ENCODE data around the gene ABCF3. TPM values are rescaled to one million over a fixed set of nuclear protein-coding genes. Genes with fewer than 3 reads are reported as not detected.
A peak's percentile ranks its signal among the peaks of the same experiment; 100 is the strongest.

The ABCF3 gene
- total RNA-seq, 4 donors from 2014 or later: 51.1 to 83.4 (median 72.6) TPM

DNA sequence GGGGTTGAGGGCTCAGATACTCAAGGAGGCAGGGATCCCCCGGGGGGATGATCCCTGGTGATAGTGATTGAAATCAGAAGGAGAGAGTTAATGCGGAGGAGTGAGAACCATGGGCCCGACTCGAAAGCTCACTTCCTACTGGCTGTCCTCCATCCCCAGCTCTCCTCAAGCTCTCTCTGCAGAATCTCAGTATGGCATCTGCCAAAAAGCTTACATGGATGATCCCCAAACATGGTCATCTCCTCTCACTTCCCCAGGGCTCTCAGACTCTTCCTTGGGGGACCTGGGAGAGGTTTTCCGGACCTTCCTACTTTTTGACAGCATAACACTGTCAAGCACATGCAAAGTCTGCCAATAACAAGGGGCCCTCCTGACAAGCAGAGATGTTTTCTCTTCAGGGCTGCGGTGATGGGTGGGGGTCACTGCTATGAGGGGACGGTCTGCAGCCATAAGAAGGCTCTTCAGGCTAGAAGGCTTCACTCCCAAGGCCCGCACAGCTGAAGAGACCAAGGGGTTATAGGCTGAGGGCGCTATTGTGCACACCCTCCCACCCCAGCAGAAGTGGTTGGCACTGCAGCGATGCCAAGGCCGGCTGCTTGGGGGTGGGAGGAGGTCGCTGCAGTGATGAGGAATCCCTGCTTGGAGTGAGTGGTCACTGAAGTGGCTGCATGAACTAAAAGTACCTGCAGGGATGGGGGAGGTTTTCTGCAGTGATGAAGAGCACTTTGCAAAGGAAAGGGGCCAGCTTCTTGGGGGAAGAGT lies 42.6 kb downstream of the ABCF3 start:
- no peak overlapping the region for H3K27ac ChIP-seq
- intact Hi-C loops (cut with DNase I): no loop called here
- H3K27me3 ChIP-seq: peaks cover 6% of the 10 kb centered on the region
- no peaks in the 10 kb centered on the region for H3K36me3 ChIP-seq
- no peaks in the 10 kb centered on the region for H3K9me3 ChIP-seq
- TF ChIP-seq, protein P1, sequence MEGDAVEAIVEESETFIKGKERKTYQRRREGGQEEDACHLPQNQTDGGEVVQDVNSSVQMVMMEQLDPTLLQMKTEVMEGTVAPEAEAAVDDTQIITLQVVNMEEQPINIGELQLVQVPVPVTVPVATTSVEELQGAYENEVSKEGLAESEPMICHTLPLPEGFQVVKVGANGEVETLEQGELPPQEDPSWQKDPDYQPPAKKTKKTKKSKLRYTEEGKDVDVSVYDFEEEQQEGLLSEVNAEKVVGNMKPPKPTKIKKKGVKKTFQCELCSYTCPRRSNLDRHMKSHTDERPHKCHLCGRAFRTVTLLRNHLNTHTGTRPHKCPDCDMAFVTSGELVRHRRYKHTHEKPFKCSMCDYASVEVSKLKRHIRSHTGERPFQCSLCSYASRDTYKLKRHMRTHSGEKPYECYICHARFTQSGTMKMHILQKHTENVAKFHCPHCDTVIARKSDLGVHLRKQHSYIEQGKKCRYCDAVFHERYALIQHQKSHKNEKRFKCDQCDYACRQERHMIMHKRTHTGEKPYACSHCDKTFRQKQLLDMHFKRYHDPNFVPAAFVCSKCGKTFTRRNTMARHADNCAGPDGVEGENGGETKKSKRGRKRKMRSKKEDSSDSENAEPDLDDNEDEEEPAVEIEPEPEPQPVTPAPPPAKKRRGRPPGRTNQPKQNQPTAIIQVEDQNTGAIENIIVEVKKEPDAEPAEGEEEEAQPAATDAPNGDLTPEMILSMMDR (IDR thresholded peaks at IDR 0.05): no peak
- no peak for TF ChIP-seq POLR2A (IDR thresholded peaks at IDR 0.05)
- peaks cover 9 to 24% of the 10 kb centered on the region in 2 donors for H3K4me1 ChIP-seq
- no peak overlapping the region for H3K4me3 ChIP-seq (replicated peaks in 1 of 3)
- 36 to 50% methylated on average over 12 of the region's 12 CpGs for WGBS, 2 donors
- DNase-seq: peak; percentile 41 to 53

DNA sequence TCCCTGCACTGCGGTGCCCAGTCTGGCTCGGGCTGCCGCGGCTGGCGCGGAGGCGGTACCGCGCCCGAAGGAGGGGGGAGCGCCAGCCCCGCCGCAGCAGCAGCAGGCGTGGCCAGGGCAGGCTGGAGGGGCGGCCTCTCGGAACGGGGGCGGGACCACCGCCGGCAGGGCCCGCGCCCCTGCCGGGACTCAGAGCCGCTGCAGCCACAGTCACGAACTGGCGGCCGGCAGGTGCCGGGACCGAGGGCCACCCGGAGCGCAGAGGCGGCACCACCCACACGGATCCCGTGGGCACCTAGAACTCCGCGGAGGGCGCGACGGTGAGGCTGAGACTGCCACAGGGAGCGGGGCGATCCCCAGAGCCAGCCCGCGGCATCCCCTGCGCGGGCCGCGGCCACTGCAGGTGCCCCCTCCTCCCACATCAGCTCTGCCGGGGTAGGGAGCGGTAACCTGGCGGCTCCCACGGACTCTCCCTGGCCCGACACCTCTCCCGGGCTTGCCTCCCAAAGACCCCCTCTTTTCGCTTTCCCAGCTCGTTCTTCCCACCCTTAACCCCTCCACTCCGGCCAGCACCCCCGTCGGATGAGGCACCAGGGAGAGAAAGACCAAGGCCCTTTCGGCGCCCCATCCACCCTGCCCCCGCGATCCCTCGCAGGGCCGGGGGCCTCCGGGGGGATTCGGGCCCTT lies 43.5 kb downstream of the ABCF3 start, which contains the start of gene VWA5B2:
Gene VWA5B2, plus strand, starts transcription at position 192 of the 687 bp plus-strand sequence. CDS start 944 bp downstream, outside the sequence.
- peaks cover 9 to 29% of the 10 kb centered on the region in 2 donors for H3K4me1 ChIP-seq
- peak; percentile 76 for DNase-seq
- peaks cover 6% of the 10 kb centered on the region for H3K27me3 ChIP-seq
- H3K27ac ChIP-seq: no peak within 1 kb of the TSS
- peak in 1 of 2 donors; percentile 52 for TF ChIP-seq POLR2A (IDR thresholded peaks at IDR 0.05)
- TF ChIP-seq, protein P1 (IDR thresholded peaks at IDR 0.05): peak in 4 of 6 experiments; percentile 21 to 60 (median 52)
- peak within 1 kb of the TSS in 2 of 3 donors; percentile 30 to 39 for H3K4me3 ChIP-seq (replicated peaks in 1 of 3)
- H3K36me3 ChIP-seq: no peaks in the 10 kb centered on the region
- H3K9me3 ChIP-seq: no peaks in the 10 kb centered on the region
- intact Hi-C loops (cut with DNase I): loop anchor here (10.0 kb wide), 1 partner anchor 55 kb away; no protein-coding TSS in a partner anchor
- 1 to 2% methylated on average over 19 to 20 of the region's 66 CpGs for WGBS, 2 donors

DNA sequence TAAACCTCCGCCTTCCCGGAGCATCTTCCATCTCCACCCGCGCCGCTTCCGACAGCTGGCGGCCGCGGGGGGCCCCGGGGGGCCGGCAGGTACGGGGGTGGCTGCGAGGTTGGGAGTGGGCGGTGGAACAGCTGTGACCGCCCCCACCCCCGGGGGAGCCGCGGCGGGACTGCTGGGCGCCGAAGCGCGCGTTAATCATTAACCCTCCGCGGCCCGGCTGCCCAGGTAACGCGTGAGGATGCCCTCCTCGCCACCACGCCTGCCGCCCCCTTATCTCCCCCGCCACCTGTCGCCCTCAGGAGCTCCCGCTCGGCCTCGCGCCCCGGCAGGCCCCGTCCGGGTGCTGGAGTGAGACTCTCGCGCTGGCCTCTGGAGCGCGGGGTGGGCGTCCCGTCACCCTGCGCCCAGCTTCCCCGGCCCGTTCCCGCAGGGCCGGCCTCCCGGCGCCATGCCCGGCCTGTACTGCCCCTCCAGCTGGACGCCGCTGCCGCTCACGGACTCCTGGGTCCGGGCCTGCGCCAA lies 44.1 kb downstream of the ABCF3 start:
- Histone ChIP-seq H3K27me3 (peaks cover 6% of the 10 kb centered on the region), H3K36me3 (no peaks in the 10 kb centered on the region), H3K4me1 (peaks cover 9 to 31% of the 10 kb centered on the region in 2 donors), H3K4me3 (replicated peaks in 1 of 3) (peak overlapping the region in 1 of 3 donors; percentile 30), H3K9me3 (no peaks in the 10 kb centered on the region), H3K27ac (no peak overlapping the region)
- no peak for DNase-seq
- intact Hi-C loops (cut with DNase I): loop anchor here (10.0 kb wide), 1 partner anchor 55 kb away; no protein-coding TSS in a partner anchor
- WGBS, 2 donors: 0 to 2% methylated on average over 1 to 16 of the region's 61 CpGs
- TF ChIP-seq, protein P1 (IDR thresholded peaks at IDR 0.05): no peak
- no peak for TF ChIP-seq POLR2A (IDR thresholded peaks at IDR 0.05)

DNA sequence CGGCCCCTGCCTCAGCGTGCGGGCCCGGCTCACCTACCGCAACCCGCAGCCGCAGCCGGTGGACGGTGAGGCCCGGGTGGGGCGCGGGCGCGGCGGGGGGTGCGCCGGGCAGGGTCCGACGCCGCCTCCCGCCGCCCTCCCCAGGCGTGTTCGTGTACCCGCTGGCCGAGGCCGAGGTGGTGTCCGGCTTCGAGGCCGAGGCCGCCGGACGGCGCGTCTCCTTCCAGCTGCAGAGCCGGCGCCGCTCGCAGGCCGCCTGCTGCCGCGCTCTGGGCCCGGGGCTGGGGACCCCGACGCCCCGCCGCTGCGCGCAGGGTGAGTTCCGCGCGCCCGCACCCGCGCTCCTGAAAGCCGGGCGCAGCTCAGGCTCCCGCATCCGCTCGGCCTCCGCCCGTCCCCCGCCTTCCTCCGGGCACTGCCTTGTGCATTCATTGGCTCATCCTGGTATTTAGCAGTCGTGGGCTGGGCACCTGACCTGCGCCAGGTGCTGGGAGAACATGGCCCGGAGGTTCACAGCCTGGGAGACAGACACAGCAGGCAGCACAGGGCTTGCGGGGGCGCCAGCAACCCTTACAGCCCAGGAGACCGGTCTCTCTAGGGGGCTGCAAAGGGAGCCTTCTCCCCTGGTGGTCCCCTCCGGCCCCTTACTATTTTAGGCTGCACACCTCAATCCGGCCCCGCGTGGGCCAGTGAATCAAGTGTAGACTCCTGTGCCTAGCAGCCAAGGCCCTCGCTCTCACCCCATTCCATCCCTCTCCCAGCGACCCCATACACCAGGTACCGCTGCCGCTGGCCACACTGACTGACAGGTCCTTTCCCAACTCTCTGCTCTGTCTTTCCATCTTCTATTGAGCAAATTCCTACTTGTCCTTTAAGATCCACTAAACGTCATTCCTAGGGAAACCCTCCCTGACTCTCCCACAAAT lies 44.9 kb downstream of the ABCF3 start:
- no peak for TF ChIP-seq POLR2A (IDR thresholded peaks at IDR 0.05)
- TF ChIP-seq, protein P1 (IDR thresholded peaks at IDR 0.05): no peak
- H3K9me3 ChIP-seq: no peaks in the 10 kb centered on the region
- intact Hi-C loops (cut with DNase I): loop anchor here (10.0 kb wide), 1 partner anchor 54 kb away; no protein-coding TSS in a partner anchor
- peaks cover 6% of the 10 kb centered on the region for H3K27me3 ChIP-seq
- no peak overlapping the region for H3K27ac ChIP-seq
- peak; percentile 41 to 46 for DNase-seq
- H3K4me3 ChIP-seq (replicated peaks in 1 of 3): peak overlapping the region in 1 of 3 donors; percentile 30
- WGBS, 2 donors: 16 to 49% methylated on average over 9 to 34 of the region's 79 CpGs
- peaks cover 9 to 31% of the 10 kb centered on the region in 2 donors for H3K4me1 ChIP-seq
- no peaks in the 10 kb centered on the region for H3K36me3 ChIP-seq
